ENCODE measurements around the gene ITGA2.

The ITGA2 gene

GRCh38 chr5:53041740-53042139 lies 52.6 kb downstream of the ITGA2 start:
- Histone ChIP-seq H3K9ac (ENCODE audit: low read depth, low read length) (no peak overlapping the region), H3K4me1 (ENCODE audit: control insufficient read depth, insufficient read depth, low read length) (no peaks in the 10 kb centered on the region), H3K36me3 (ENCODE audit: control insufficient read depth, insufficient read depth, low read length) (no peaks in the 10 kb centered on the region), H3K4me3 (ENCODE audit: low read depth, low read length) (no peak overlapping the region), H3K9me3 (ENCODE audit: control insufficient read depth, insufficient read depth, low read length) (no peaks in the 10 kb centered on the region), H3K27me3 (ENCODE audit: control insufficient read depth, insufficient read depth, low read length) (no peaks in the 10 kb centered on the region)

GRCh38 chr5:53045263-53045662 lies 56.1 kb downstream of the ITGA2 start:
- H3K4me3 ChIP-seq (ENCODE audit: low read depth, low read length) = no peak overlapping the region
- H3K36me3 ChIP-seq (ENCODE audit: control insufficient read depth, insufficient read depth, low read length) = no peaks in the 10 kb centered on the region
- no peaks in the 10 kb centered on the region for H3K4me1 ChIP-seq (ENCODE audit: control insufficient read depth, insufficient read depth, low read length)
- H3K9ac ChIP-seq (ENCODE audit: low read depth, low read length) = no peak overlapping the region
- no peaks in the 10 kb centered on the region for H3K27me3 ChIP-seq (ENCODE audit: control insufficient read depth, insufficient read depth, low read length)
- no peaks in the 10 kb centered on the region for H3K9me3 ChIP-seq (ENCODE audit: control insufficient read depth, insufficient read depth, low read length)

GRCh38 chr5:53048248-53048647 lies 59.1 kb downstream of the ITGA2 start:
- no peak overlapping the region for H3K4me3 ChIP-seq (ENCODE audit: low read depth, low read length)
- no peaks in the 10 kb centered on the region for H3K36me3 ChIP-seq (ENCODE audit: control insufficient read depth, insufficient read depth, low read length)

GRCh38 chr5:53052499-53052898 lies 63.3 kb downstream of the ITGA2 start:
- no peaks in the 10 kb centered on the region for H3K36me3 ChIP-seq (ENCODE audit: control insufficient read depth, insufficient read depth, low read length)
- no peaks in the 10 kb centered on the region for H3K9me3 ChIP-seq (ENCODE audit: control insufficient read depth, insufficient read depth, low read length)
- H3K27me3 ChIP-seq (ENCODE audit: control insufficient read depth, insufficient read depth, low read length) = no peaks in the 10 kb centered on the region
- H3K4me3 ChIP-seq (ENCODE audit: low read depth, low read length) = no peak overlapping the region
- no peak overlapping the region for H3K9ac ChIP-seq (ENCODE audit: low read depth, low read length)
- H3K4me1 ChIP-seq (ENCODE audit: control insufficient read depth, insufficient read depth, low read length) = no peaks in the 10 kb centered on the region

More at GRCh38 chr5:53048248-53048647, 59.1 kb downstream of the ITGA2 start:
- H3K4me1 ChIP-seq (ENCODE audit: control insufficient read depth, insufficient read depth, low read length) = no peaks in the 10 kb centered on the region
- no peaks in the 10 kb centered on the region for H3K9me3 ChIP-seq (ENCODE audit: control insufficient read depth, insufficient read depth, low read length)
- no peaks in the 10 kb centered on the region for H3K27me3 ChIP-seq (ENCODE audit: control insufficient read depth, insufficient read depth, low read length)
- no peak overlapping the region for H3K9ac ChIP-seq (ENCODE audit: low read depth, low read length)

- Histone ChIP-seq H3K9me3 (ENCODE audit: control insufficient read depth, insufficient read depth, low read length) (no peaks in the 10 kb centered on the region), H3K36me3 (ENCODE audit: control insufficient read depth, insufficient read depth, low read length) (no peaks in the 10 kb centered on the region), H3K9ac (ENCODE audit: low read depth, low read length) (no peak overlapping the region), H3K4me1 (ENCODE audit: control insufficient read depth, insufficient read depth, low read length) (no peaks in the 10 kb centered on the region), H3K27me3 (ENCODE audit: control insufficient read depth, insufficient read depth, low read length) (no peaks in the 10 kb centered on the region), H3K4me3 (ENCODE audit: low read depth, low read length) (no peak overlapping the region)
Measured at GRCh38 chr5:53053364-53053763, 64.2 kb downstream of the ITGA2 start.

- no peaks in the 10 kb centered on the region for H3K27me3 ChIP-seq (ENCODE audit: control insufficient read depth, insufficient read depth, low read length)
- no peaks in the 10 kb centered on the region for H3K36me3 ChIP-seq (ENCODE audit: control insufficient read depth, insufficient read depth, low read length)
- H3K4me1 ChIP-seq (ENCODE audit: control insufficient read depth, insufficient read depth, low read length) = no peaks in the 10 kb centered on the region
- H3K4me3 ChIP-seq (ENCODE audit: low read depth, low read length) = no peak overlapping the region
- H3K9me3 ChIP-seq (ENCODE audit: control insufficient read depth, insufficient read depth, low read length) = no peaks in the 10 kb centered on the region
- H3K9ac ChIP-seq (ENCODE audit: low read depth, low read length) = no peak overlapping the region
Measured at GRCh38 chr5:53055365-53055764, 66.2 kb downstream of the ITGA2 start.

GRCh38 chr5:53059281-53059680 lies 70.1 kb downstream of the ITGA2 start:
- Histone ChIP-seq H3K9ac (ENCODE audit: low read depth, low read length) (no peak overlapping the region), H3K4me3 (ENCODE audit: low read depth, low read length) (no peak overlapping the region), H3K4me1 (ENCODE audit: control insufficient read depth, insufficient read depth, low read length) (no peaks in the 10 kb centered on the region), H3K36me3 (ENCODE audit: control insufficient read depth, insufficient read depth, low read length) (no peaks in the 10 kb centered on the region), H3K9me3 (ENCODE audit: control insufficient read depth, insufficient read depth, low read length) (no peaks in the 10 kb centered on the region), H3K27me3 (ENCODE audit: control insufficient read depth, insufficient read depth, low read length) (no peaks in the 10 kb centered on the region)

- Histone ChIP-seq H3K27me3 (ENCODE audit: control insufficient read depth, insufficient read depth, low read length) (no peaks in the 10 kb centered on the region), H3K9ac (ENCODE audit: low read depth, low read length) (no peak overlapping the region), H3K4me1 (ENCODE audit: control insufficient read depth, insufficient read depth, low read length) (no peaks in the 10 kb centered on the region), H3K36me3 (ENCODE audit: control insufficient read depth, insufficient read depth, low read length) (no peaks in the 10 kb centered on the region), H3K9me3 (ENCODE audit: control insufficient read depth, insufficient read depth, low read length) (no peaks in the 10 kb centered on the region), H3K4me3 (ENCODE audit: low read depth, low read length) (no peak overlapping the region)
Measured at GRCh38 chr5:53063176-53063575, 74.0 kb downstream of the ITGA2 start.

GRCh38 chr5:53063791-53064190 lies 74.6 kb downstream of the ITGA2 start:
- H3K27me3 ChIP-seq (ENCODE audit: control insufficient read depth, insufficient read depth, low read length) = no peaks in the 10 kb centered on the region
- no peaks in the 10 kb centered on the region for H3K36me3 ChIP-seq (ENCODE audit: control insufficient read depth, insufficient read depth, low read length)
- H3K9me3 ChIP-seq (ENCODE audit: control insufficient read depth, insufficient read depth, low read length) = no peaks in the 10 kb centered on the region
- no peak overlapping the region for H3K4me3 ChIP-seq (ENCODE audit: low read depth, low read length)
- no peak overlapping the region for H3K9ac ChIP-seq (ENCODE audit: low read depth, low read length)
- H3K4me1 ChIP-seq (ENCODE audit: control insufficient read depth, insufficient read depth, low read length) = no peaks in the 10 kb centered on the region

- no peaks in the 10 kb centered on the region for H3K4me1 ChIP-seq (ENCODE audit: control insufficient read depth, insufficient read depth, low read length)
- H3K36me3 ChIP-seq (ENCODE audit: control insufficient read depth, insufficient read depth, low read length) = no peaks in the 10 kb centered on the region
Measured at GRCh38 chr5:53066088-53066487, 76.9 kb downstream of the ITGA2 start.

GRCh38 chr5:53067641-53068040 lies 78.5 kb downstream of the ITGA2 start:
- H3K9me3 ChIP-seq (ENCODE audit: control insufficient read depth, insufficient read depth, low read length) = no peaks in the 10 kb centered on the region
- no peaks in the 10 kb centered on the region for H3K4me1 ChIP-seq (ENCODE audit: control insufficient read depth, insufficient read depth, low read length)
- no peak overlapping the region for H3K4me3 ChIP-seq (ENCODE audit: low read depth, low read length)
- no peaks in the 10 kb centered on the region for H3K36me3 ChIP-seq (ENCODE audit: control insufficient read depth, insufficient read depth, low read length)
- no peak overlapping the region for H3K9ac ChIP-seq (ENCODE audit: low read depth, low read length)
- no peaks in the 10 kb centered on the region for H3K27me3 ChIP-seq (ENCODE audit: control insufficient read depth, insufficient read depth, low read length)

More at GRCh38 chr5:53066088-53066487, 76.9 kb downstream of the ITGA2 start:
- no peaks in the 10 kb centered on the region for H3K27me3 ChIP-seq (ENCODE audit: control insufficient read depth, insufficient read depth, low read length)
- no peak overlapping the region for H3K9ac ChIP-seq (ENCODE audit: low read depth, low read length)
- no peak overlapping the region for H3K4me3 ChIP-seq (ENCODE audit: low read depth, low read length)
- no peaks in the 10 kb centered on the region for H3K9me3 ChIP-seq (ENCODE audit: control insufficient read depth, insufficient read depth, low read length)

- H3K4me1 ChIP-seq (ENCODE audit: control insufficient read depth, insufficient read depth, low read length) = no peaks in the 10 kb centered on the region
- H3K4me3 ChIP-seq (ENCODE audit: low read depth, low read length) = no peak overlapping the region
- H3K9me3 ChIP-seq (ENCODE audit: control insufficient read depth, insufficient read depth, low read length) = no peaks in the 10 kb centered on the region
- no peaks in the 10 kb centered on the region for H3K27me3 ChIP-seq (ENCODE audit: control insufficient read depth, insufficient read depth, low read length)
- no peak overlapping the region for H3K9ac ChIP-seq (ENCODE audit: low read depth, low read length)
- no peaks in the 10 kb centered on the region for H3K36me3 ChIP-seq (ENCODE audit: control insufficient read depth, insufficient read depth, low read length)
Measured at GRCh38 chr5:53068291-53068836, 79.2 kb downstream of the ITGA2 start.

Measured in iPS-15b (cell line).